GM12878 (cell line): ENCODE measurements around the gene ADAMTS2. TPM values are rescaled to one million over a fixed set of nuclear protein-coding genes. Genes with fewer than 3 reads are reported as not detected.

Experiments used
- ATAC-seq: fragments of 200-7000 bp; cut with Tn5 transposase; 3 replicates; pipeline ENCODE4 v1.9.1; 2020; ENCODE audit warnings: mild to moderate bottlenecking, moderate library complexity
- BruUV-seq: library from RNA; stranded (reverse); fragments of 400-500 nt; replicated peaks from 2 replicates; lab custom pipeline; 2021; lab: Mats Ljungman, UMichigan
- CTCF ChIA-PET: fragments of 300-600 bp; sonication (Branson Sonifier 250); formaldehyde crosslinking; extraction: SDS; loops from one replicate; lab custom pipeline; 2021; ENCODE audit warnings: inconsistent platforms; lab: Yijun Ruan, JAX
- POLR2A ChIA-PET: fragments of 350-600 bp; formaldehyde crosslinking; extraction: SDS; loops from one replicate; lab custom pipeline; 2021; ENCODE audit warnings: inconsistent platforms; lab: Charles Lee
- RAD21 ChIA-PET: fragments of 300-600 bp; sonication (Branson Sonifier 250); formaldehyde crosslinking; loops from one replicate; lab custom pipeline; 2023; ENCODE audit warnings: antibody characterized with exemption; ENCODE audit not compliant: unreplicated experiment; lab: Charles Lee
- SMC1A ChIA-PET: fragments of 300-600 bp; sonication (Branson Sonifier 250); formaldehyde crosslinking; loops from one replicate; lab custom pipeline; 2023; ENCODE audit not compliant: unreplicated experiment, uncharacterized antibody; lab: Charles Lee
- DNase-seq: peaks from one replicate; pipeline ENCODE4 v3.0.0-alpha.2; 2011; ENCODE audit warnings: low read depth, low spot score
- FAIRE-seq: peaks from 3 replicates; lab custom pipeline; 2011; peaks lifted over from hg19 to GRCh38; lab: Jason Lieb, UNC
- H2AFZ ChIP-seq: 2 replicates; pipeline ENCODE4 v1.6.0; 2011; ENCODE audit warnings: low read depth, low read length, control low read depth; ENCODE audit not compliant: control insufficient read depth
- H3K27ac ChIP-seq: 2 replicates; pipeline ENCODE4 v1.5.1; 2011; ENCODE audit warnings: control low read depth; ENCODE audit not compliant: control insufficient read depth, insufficient read depth
- H3K27me3 ChIP-seq, 2 experiments: replicated peaks in 1 of 2; 2 replicates each; pipeline versions ENCODE4 v1.6.0 to v1.6.1; 2011; ENCODE audit warnings: low read length in 1 of 2; ENCODE audit not compliant: control insufficient read depth in 2 of 2, insufficient read depth in 2 of 2
- H3K36me3 ChIP-seq, 2 experiments: 2 replicates each; pipeline ENCODE4 v1.5.1; 2011; ENCODE audit warnings: low read length in 1 of 2; ENCODE audit not compliant: control insufficient read depth in 2 of 2, insufficient read depth in 2 of 2
- H3K4me1 ChIP-seq: 2 replicates; pipeline ENCODE4 v1.6.1; 2011; ENCODE audit warnings: mild to moderate bottlenecking, low read length, moderate library complexity, mixed read lengths; ENCODE audit not compliant: control insufficient read depth, insufficient read depth
- H3K4me2 ChIP-seq: 2 replicates; pipeline ENCODE4 v1.6.0; 2011; ENCODE audit warnings: control low read depth; ENCODE audit not compliant: control insufficient read depth, insufficient read depth
- H3K4me3 ChIP-seq: fragments of 200-600 bp; sonication (generic); 2 replicates; pipeline ENCODE4 v1.5.1; 2016
- H3K79me2 ChIP-seq: 2 replicates; pipeline ENCODE4 v1.6.0; 2011; ENCODE audit warnings: low read length; ENCODE audit not compliant: control insufficient read depth, insufficient read depth
- H3K9ac ChIP-seq: 2 replicates; pipeline ENCODE4 v1.8.0; 2011; ENCODE audit warnings: low read length, control low read depth, mixed read lengths; ENCODE audit not compliant: control insufficient read depth, insufficient read depth
- H3K9me3 ChIP-seq: replicated peaks from 3 replicates; pipeline ENCODE4 v1.5.1; 2011; ENCODE audit warnings: mild to moderate bottlenecking, low read length; ENCODE audit not compliant: control insufficient read depth, insufficient read depth
- H4K20me1 ChIP-seq: 2 replicates; pipeline ENCODE4 v1.6.0; 2011; ENCODE audit not compliant: control insufficient read depth, insufficient read depth
- MEF2B ChIP-seq: fragments of 450-650 bp; IDR thresholded peaks from 2 replicates; pipeline ENCODE4 v1.6.1; 2018; ENCODE audit warnings: mild to moderate bottlenecking, moderate library complexity; ENCODE audit not compliant: partially characterized antibody, poor library complexity, severe bottlenecking
- NFYA ChIP-seq: IDR thresholded peaks from 2 replicates; pipeline ENCODE4 v1.6.1; 2011; ENCODE audit warnings: low read depth, mild to moderate bottlenecking, low read length, improper control_type of control experiment, borderline replicate concordance
- PBX3 ChIP-seq: IDR thresholded peaks from 2 replicates; pipeline ENCODE4 v1.6.1; 2011; ENCODE audit warnings: mild to moderate bottlenecking, low read depth, low read length, moderate library complexity; ENCODE audit not compliant: insufficient replicate concordance
- RAD51 ChIP-seq: fragments of 450-650 bp; IDR thresholded peaks from 2 replicates; pipeline ENCODE4 v1.6.1; 2016; ENCODE audit warnings: moderate library complexity, mild to moderate bottlenecking, inconsistent platforms
- SPI1 ChIP-seq: IDR thresholded peaks from 2 replicates; pipeline ENCODE4 v1.6.1; 2011; ENCODE audit warnings: low read depth, mild to moderate bottlenecking, low read length, moderate library complexity, borderline replicate concordance; ENCODE audit not compliant: insufficient read depth
- STAT1 ChIP-seq: fragments of 450-650 bp; conservative IDR thresholded peaks from 2 replicates; pipeline ENCODE4 v1.6.1; 2014; ENCODE audit warnings: antibody characterized with exemption, mild to moderate bottlenecking
- ZBTB11 ChIP-seq: fragments of 450-650 bp; formaldehyde crosslinking; IDR thresholded peaks from 2 replicates; pipeline ENCODE4 v1.5.0; 2022; ENCODE audit warnings: mild to moderate bottlenecking, missing genetic modification characterization
- ZNF24 ChIP-seq: fragments of 450-650 bp; IDR thresholded peaks from 2 replicates; pipeline ENCODE4 v1.6.1; 2017; ENCODE audit warnings: antibody characterized with exemption, mild to moderate bottlenecking
- WGBS: methylation state at CpG from one replicate; pipeline ENCODE4 v1.1.6; 2016; ENCODE audit warnings: low lambda C conversion rate; ENCODE audit not compliant: insufficient replicate concordance, insufficient coverage; ENCODE audit errors: missing lambda C conversion rate; 5-methylcytosine and 5-hydroxymethylcytosine counted together
- in situ Hi-C: fragments of 300-500 bp; cut with MboI; formaldehyde crosslinking; loops from 9 replicates; pipeline ENCODE4 v1.14.3; 2018; ENCODE audit warnings: mixed read lengths
- intact Hi-C: fragments of 100-400 bp; cut with micrococcal nuclease; formaldehyde crosslinking; loops from one replicate; pipeline ENCODE4 v1.14.2; 2022; ENCODE audit not compliant: unreplicated experiment
- polyA plus RNA-seq, 11 experiments: library from polyadenylated mRNA; depleted of rRNA in 4 of 11; unstranded in 6 of 11; stranded (reverse) in 5 of 11; fragments of >200 nt; fragmentation: Nextera tagmentation in 4 of 11; fragmentation: Illumina TruSeq in 1 of 11; extraction: Ambion mirVana in 4 of 11; extraction: Trizol in 1 of 11; gene quantifications; 1 replicate in 1 of 11; 2 replicates in 10 of 11; pipeline versions ENCODE4 v1.2.1 to v1.2.3, GENCODE V29; 2011 to 2016; ENCODE audit warnings: inconsistent platforms in 2 of 11, missing spikeins in 2 of 11, low read depth in 1 of 11
- total RNA-seq, 4 experiments: library from RNA; depleted of rRNA in 3 of 4; stranded (reverse); fragments of >200 nt in 3 of 4; fragmentation: Illumina TruSeq in 1 of 4; extraction: Trizol in 1 of 4; gene quantifications; 2 replicates each; pipeline versions ENCODE4 v1.2.1 to v1.2.3, GENCODE V29; 2013 to 2021
- TF ChIP-seq, protein P1 (sequence below): fragments of 450-650 bp; IDR thresholded peaks from 2 replicates; pipeline ENCODE4 v1.6.1; 2017; ENCODE audit warnings: mild to moderate bottlenecking
- TF ChIP-seq, protein P2 (sequence below): fragments of 450-650 bp; IDR thresholded peaks from 2 replicates; pipeline ENCODE4 v1.6.1; 2017; ENCODE audit warnings: antibody characterized with exemption, mild to moderate bottlenecking, moderate library complexity

Gene ADAMTS2
- total and polyA plus RNA-seq, 10 of the 15 experiments (the other 5 are each of a cell fraction or from before 2014, with no cell fraction given) = 0.03 to 0.05 TPM; not detected in 8

DNA sequence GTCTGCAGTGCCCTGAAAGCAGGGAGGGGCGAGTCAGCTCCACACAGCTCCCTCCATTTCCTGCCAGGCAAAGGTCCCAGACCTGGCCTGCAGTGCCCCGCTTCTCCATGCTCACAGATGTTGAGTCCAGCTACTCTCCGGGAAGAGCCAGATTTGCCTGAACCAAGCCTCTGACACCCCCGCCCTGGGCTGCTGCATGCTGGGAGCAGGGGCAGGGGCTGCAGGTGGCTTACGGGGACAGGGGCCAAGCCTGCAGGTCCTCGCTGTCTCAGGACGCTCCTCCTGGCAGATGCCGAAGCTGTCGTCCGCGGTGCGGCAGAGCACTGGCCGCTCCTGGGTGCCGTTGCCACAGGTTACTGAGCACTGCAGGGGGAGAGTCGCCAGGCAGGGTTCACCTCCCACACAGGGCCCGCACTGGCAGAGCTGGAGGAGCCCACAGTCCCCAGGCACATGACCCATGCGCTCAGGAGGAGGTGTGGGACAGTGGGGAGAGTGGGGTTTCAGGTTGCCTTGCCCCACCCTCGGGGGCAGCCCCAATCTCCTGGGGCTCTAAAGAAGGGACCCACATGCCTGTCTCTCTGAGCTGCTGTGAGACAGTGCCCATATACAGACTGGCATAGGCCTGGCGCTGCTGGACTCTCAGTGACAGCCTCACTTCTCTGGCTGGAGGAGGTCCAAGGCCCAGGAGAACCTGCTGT, 222.7 kb downstream of the ADAMTS2 start:
- Histone ChIP-seq H4K20me1 (no peaks in the 10 kb centered on the region), H3K4me3 (no peak overlapping the region), H3K27ac (no peak overlapping the region), H3K27me3 (no peaks in the 10 kb centered on the region), H3K79me2 (no peaks in the 10 kb centered on the region), H3K4me2 (no peak overlapping the region), H3K9me3 (peaks cover 1% of the 10 kb centered on the region; the same call in 1 of the 3 replicates), H3K9ac (no peak overlapping the region), H2AFZ (no peak overlapping the region), H3K4me1 (no peaks in the 10 kb centered on the region), H3K36me3 (no peaks in the 10 kb centered on the region)
- FAIRE-seq = no peak
- CTCF ChIA-PET = no interaction called here
- 60% methylated on average over 19 of the region's 19 CpGs for WGBS
- RAD21 ChIA-PET = no interaction called here
- no peak for DNase-seq
- in situ Hi-C loops = no loop called here
- intact Hi-C loops = no loop called here
- SMC1A ChIA-PET = no interaction called here
- POLR2A ChIA-PET = no interaction called here
- ATAC-seq = no peak
- BruUV-seq = no TSS peak
- TF ChIP-seq, protein P1, sequence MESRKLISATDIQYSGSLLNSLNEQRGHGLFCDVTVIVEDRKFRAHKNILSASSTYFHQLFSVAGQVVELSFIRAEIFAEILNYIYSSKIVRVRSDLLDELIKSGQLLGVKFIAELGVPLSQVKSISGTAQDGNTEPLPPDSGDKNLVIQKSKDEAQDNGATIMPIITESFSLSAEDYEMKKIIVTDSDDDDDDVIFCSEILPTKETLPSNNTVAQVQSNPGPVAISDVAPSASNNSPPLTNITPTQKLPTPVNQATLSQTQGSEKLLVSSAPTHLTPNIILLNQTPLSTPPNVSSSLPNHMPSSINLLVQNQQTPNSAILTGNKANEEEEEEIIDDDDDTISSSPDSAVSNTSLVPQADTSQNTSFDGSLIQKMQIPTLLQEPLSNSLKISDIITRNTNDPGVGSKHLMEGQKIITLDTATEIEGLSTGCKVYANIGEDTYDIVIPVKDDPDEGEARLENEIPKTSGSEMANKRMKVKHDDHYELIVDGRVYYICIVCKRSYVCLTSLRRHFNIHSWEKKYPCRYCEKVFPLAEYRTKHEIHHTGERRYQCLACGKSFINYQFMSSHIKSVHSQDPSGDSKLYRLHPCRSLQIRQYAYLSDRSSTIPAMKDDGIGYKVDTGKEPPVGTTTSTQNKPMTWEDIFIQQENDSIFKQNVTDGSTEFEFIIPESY = no peak
- TF ChIP-seq PBX3 (no peak), NFYA (no peak), MEF2B (no peak), ZNF24 (no peak), STAT1 (no peak), SPI1 (no peak), RAD51 (no peak), ZBTB11 (no peak)
- TF ChIP-seq, protein P2, sequence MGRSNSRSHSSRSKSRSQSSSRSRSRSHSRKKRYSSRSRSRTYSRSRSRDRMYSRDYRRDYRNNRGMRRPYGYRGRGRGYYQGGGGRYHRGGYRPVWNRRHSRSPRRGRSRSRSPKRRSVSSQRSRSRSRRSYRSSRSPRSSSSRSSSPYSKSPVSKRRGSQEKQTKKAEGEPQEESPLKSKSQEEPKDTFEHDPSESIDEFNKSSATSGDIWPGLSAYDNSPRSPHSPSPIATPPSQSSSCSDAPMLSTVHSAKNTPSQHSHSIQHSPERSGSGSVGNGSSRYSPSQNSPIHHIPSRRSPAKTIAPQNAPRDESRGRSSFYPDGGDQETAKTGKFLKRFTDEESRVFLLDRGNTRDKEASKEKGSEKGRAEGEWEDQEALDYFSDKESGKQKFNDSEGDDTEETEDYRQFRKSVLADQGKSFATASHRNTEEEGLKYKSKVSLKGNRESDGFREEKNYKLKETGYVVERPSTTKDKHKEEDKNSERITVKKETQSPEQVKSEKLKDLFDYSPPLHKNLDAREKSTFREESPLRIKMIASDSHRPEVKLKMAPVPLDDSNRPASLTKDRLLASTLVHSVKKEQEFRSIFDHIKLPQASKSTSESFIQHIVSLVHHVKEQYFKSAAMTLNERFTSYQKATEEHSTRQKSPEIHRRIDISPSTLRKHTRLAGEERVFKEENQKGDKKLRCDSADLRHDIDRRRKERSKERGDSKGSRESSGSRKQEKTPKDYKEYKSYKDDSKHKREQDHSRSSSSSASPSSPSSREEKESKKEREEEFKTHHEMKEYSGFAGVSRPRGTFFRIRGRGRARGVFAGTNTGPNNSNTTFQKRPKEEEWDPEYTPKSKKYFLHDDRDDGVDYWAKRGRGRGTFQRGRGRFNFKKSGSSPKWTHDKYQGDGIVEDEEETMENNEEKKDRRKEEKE = no peak
